Adrenal gland (tissue), 12 donors: ENCODE data around the gene CCDC33. TPM values are rescaled to one million over a fixed set of nuclear protein-coding genes. Genes with fewer than 3 reads are reported as not detected.

ENCODE experiments used
- DNase-seq, 7 donors: peaks; one replicate each; pipeline ENCODE4 v3.0.0-alpha.2; 2019 to 2020
- H3K27ac ChIP-seq, 5 donors: fragments of 200-600 bp; sonication (generic) in 4 of 5; 1 replicate in 3 of 5; 2 replicates in 2 of 5; pipeline versions ENCODE4 v1.5.1 to v1.8.0; 2016 to 2020; ENCODE audit warnings: mild to moderate bottlenecking in 1 of 5
- H3K27me3 ChIP-seq: fragments of 200-600 bp; 2 replicates; pipeline ENCODE4 v1.8.0; 2021
- H3K36me3 ChIP-seq, 2 donors: fragments of 200-600 bp; replicated peaks in 1 of 2; 1 replicate in 1 of 2; 2 replicates in 1 of 2; pipeline versions ENCODE4 v1.5.1 to v1.8.0; 2018 to 2022
- H3K4me1 ChIP-seq, 2 donors: fragments of 200-600 bp; replicated peaks in 1 of 2; 1 replicate in 1 of 2; 2 replicates in 1 of 2; pipeline versions ENCODE4 v1.5.1 to v1.8.0; 2018 to 2021
- H3K4me3 ChIP-seq, 4 donors: fragments of 200-600 bp; sonication (generic) in 3 of 4; one replicate each; pipeline ENCODE4 v1.5.1; 2016 to 2018
- H3K9me3 ChIP-seq, 3 donors: fragments of 200-600 bp; sonication (generic) in 1 of 3; replicated peaks in 1 of 3; 1 replicate in 2 of 3; 2 replicates in 1 of 3; pipeline versions ENCODE4 v1.5.1 to v1.8.0; 2016 to 2021
- CTCF ChIP-seq, 6 experiments: fragments of 450-650 bp in 4 of 6; fragments of 200-600 bp in 2 of 6; sonication (generic) in 1 of 6; IDR thresholded peaks; 1 replicate in 5 of 6; 2 replicates in 1 of 6; pipeline versions ENCODE4 v1.5.1 to v1.8.0; 2016 to 2021; ENCODE audit warnings: antibody characterized with exemption in 6 of 6, mild to moderate bottlenecking in 2 of 6, moderate library complexity in 1 of 6
- POLR2A ChIP-seq, 2 donors: fragments of 450-650 bp; IDR thresholded peaks; one replicate each; pipeline ENCODE4 v1.6.1; 2017; ENCODE audit warnings: antibody characterized with exemption in 2 of 2, mild to moderate bottlenecking in 2 of 2, moderate library complexity in 1 of 2
- WGBS, 4 donors: extraction: QIAGEN DNeasy Blood & Tissue Kit in 2 of 4; methylation state at CpG; one replicate each; pipeline versions ENCODE4 v1.1.5 to v1.1.7; 2013 to 2017; 5-methylcytosine and 5-hydroxymethylcytosine counted together
- intact Hi-C, 2 donors: fragments of 100-400 bp; cut with DNase I; formaldehyde crosslinking; loops; one replicate each; pipeline versions ENCODE4 v1.14.1 to v1.15.0; 2022 to 2023
- polyA plus RNA-seq, 3 donors: library from polyadenylated mRNA; stranded (reverse); fragments of 200-250 nt in 2 of 3; fragments of 350-450 nt in 1 of 3; fragmentation: Illumina TruSeq in 1 of 3; extraction: RNeasy Lipid Tissue Mini Kit (QIAGEN cat#74804) in 1 of 3; gene quantifications; one replicate each; pipeline ENCODE4 v1.2.3, GENCODE V29; 2013 to 2014
- total RNA-seq, 9 donors: library from RNA; depleted of rRNA in 4 of 9; stranded (reverse); fragments of >200 nt in 4 of 9; fragments of 120-200 nt in 1 of 9; fragmentation: NEBNext Ultra II Directional in 1 of 9; extraction: Animal tissue kit (Norgen Biotek cat#: 25700) in 1 of 9; gene quantifications; one replicate each; pipeline versions ENCODE4 v1.1.0 to v1.2.4, GENCODE V29; 2013 to 2023
- donor health status: healthy with polysubstance abuse.
- donor health status: Bipolar disorder and iron deficiency.
- donor health status: DM: yes; HTN: yes; CAD: no.
- donor health status: DM: no; HTN: no; CAD: no.
- donor health status: DM: no; HTN: no; CAD: no.
- donor health status: DM: yes; HTN: yes; CAD: no.

CCDC33 gene
- total and polyA plus RNA-seq, 12 donors, result 0.11 to 1.1 (median 0.30) TPM; not detected in 3

DNA sequence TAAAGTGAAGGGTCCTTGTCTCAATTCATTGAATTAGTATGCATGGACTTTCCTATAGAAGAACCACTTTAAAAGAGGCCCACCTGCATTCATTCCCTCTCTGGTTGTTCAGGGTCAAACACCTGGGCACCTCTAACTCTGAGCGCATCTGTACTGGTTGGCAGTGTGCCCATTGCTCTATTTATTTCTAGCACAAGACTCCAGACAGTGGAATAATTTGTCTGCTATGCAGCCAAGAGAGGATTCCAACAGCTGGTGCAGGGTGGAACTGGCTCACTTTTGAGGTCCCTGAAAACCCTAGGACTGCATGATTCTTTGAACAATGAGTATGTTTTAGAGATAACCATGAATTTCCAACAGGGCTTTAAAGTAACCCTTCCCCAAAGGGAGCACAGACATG, 57.9 kb downstream of the CCDC33 start:
- Histone ChIP-seq H3K4me1 (no peaks in the 10 kb centered on the region), H3K36me3 (no peaks in the 10 kb centered on the region), H3K4me3 (no peak overlapping the region), H3K27me3 (no peaks in the 10 kb centered on the region), H3K27ac (no peak overlapping the region), H3K9me3 (no peaks in the 10 kb centered on the region)
- DNase-seq, result no peak
- TF ChIP-seq POLR2A (IDR thresholded peaks at IDR 0.05) (no peak), CTCF (IDR thresholded peaks at IDR 0.05) (no peak)
- WGBS, 4 donors, result 29 to 60% (median 36%) methylated on average over 1 of the region's 1 CpG
- intact Hi-C loops, result no loop called here

GRCh38 chr15:74295800-74296199, 59.7 kb downstream of the CCDC33 start:
- H3K27me3 ChIP-seq, result no peaks in the 10 kb centered on the region
- H3K9me3 ChIP-seq, result no peaks in the 10 kb centered on the region
- 68 to 83% (median 74%) methylated on average over 5 to 6 of the region's 6 CpGs for WGBS, 4 donors
- no peak for DNase-seq
- H3K4me1 ChIP-seq, result no peaks in the 10 kb centered on the region
- intact Hi-C loops, result no loop called here
- no peak overlapping the region for H3K4me3 ChIP-seq
- H3K36me3 ChIP-seq, result no peaks in the 10 kb centered on the region
- TF ChIP-seq CTCF (IDR thresholded peaks at IDR 0.05), result no peak
- no peak for TF ChIP-seq POLR2A (IDR thresholded peaks at IDR 0.05)
- no peak overlapping the region for H3K27ac ChIP-seq

- Histone ChIP-seq H3K27me3 (no peaks in the 10 kb centered on the region), H3K27ac (no peak overlapping the region), H3K36me3 (no peaks in the 10 kb centered on the region), H3K4me1 (peaks cover 4 to 5% of the 10 kb centered on the region in 2 donors), H3K9me3 (no peaks in the 10 kb centered on the region), H3K4me3 (no peak overlapping the region)
- intact Hi-C loops, result no loop called here
- DNase-seq, result no peak
- TF ChIP-seq POLR2A (IDR thresholded peaks at IDR 0.05) (no peak), CTCF (IDR thresholded peaks at IDR 0.05) (no peak)
- 0 to 29% (median 17%) methylated on average over 1 of the region's 1 CpG for WGBS, 4 donors
Measured at GRCh38 chr15:74297887-74298286, 61.8 kb downstream of the CCDC33 start.

- 73 to 84% (median 75%) methylated on average over 21 to 26 of the region's 26 CpGs for WGBS, 4 donors
- Histone ChIP-seq H3K27me3 (no peaks in the 10 kb centered on the region), H3K36me3 (no peaks in the 10 kb centered on the region), H3K4me3 (no peak overlapping the region), H3K27ac (no peak overlapping the region), H3K4me1 (peaks cover 5 to 7% of the 10 kb centered on the region in 2 donors), H3K9me3 (no peaks in the 10 kb centered on the region)
- intact Hi-C loops, result loop anchor here in 1 of 2 donors (5.0 kb wide), 1 partner anchor 243 kb away; no protein-coding TSS in a partner anchor
- TF ChIP-seq POLR2A (IDR thresholded peaks at IDR 0.05), result no peak
- no peak for TF ChIP-seq CTCF (IDR thresholded peaks at IDR 0.05)
- DNase-seq, result no peak
Measured at GRCh38 chr15:74300057-74300795, 64.1 kb downstream of the CCDC33 start.
